HepG2 (cell line): ENCODE results near the gene CNOT10. TPM values are rescaled to one million over a fixed set of nuclear protein-coding genes. Genes with fewer than 3 reads are reported as not detected.
"Not testable (repeated sequence)": the region's sequence is repeated elsewhere in the genome, so short reads cannot be mapped to it uniquely, and the experiment has no call there.

Experiments
- ATAC-seq: fragments of 200-7000 bp; cut with Tn5 transposase; 3 replicates; pipeline ENCODE4 v1.9.1; 2020; ENCODE audit warnings: mild to moderate bottlenecking, moderate library complexity
- BruUV-seq: library from RNA; stranded (reverse); fragments of 400-500 nt; replicated peaks from 2 replicates; lab custom pipeline; 2021; lab: Mats Ljungman, UMichigan
- CTCF ChIA-PET: fragments of 300-600 bp; formaldehyde crosslinking; extraction: SDS; loops from one replicate; lab custom pipeline; 2021; ENCODE audit warnings: low total read pairs, inconsistent platforms, low intra/inter-chr PET ratio; lab: Yijun Ruan, JAX
- POLR2A ChIA-PET: fragments of 350-600 bp; sonication (Branson Sonifier 250); formaldehyde crosslinking; loops from one replicate; lab custom pipeline; 2020; ENCODE audit warnings: antibody characterized with exemption, inconsistent platforms; lab: Yijun Ruan, JAX
- DNase-seq: peaks from one replicate; pipeline ENCODE4 v3.0.0-alpha.2; 2015; ENCODE audit warnings: low spot score
- FAIRE-seq: peaks from 3 replicates; lab custom pipeline; 2011; peaks lifted over from hg19 to GRCh38; lab: Jason Lieb, UNC
- H2AFZ ChIP-seq: one replicate; pipeline ENCODE4 v1.6.1; 2011; ENCODE audit warnings: low read length, inconsistent platforms
- H3K27ac ChIP-seq: fragments of 300-600 bp; 3 replicates; pipeline ENCODE4 v1.8.0; 2011; ENCODE audit warnings: mixed run types, mild to moderate bottlenecking, mixed read lengths, low read length, inconsistent platforms; ENCODE audit not compliant: insufficient read depth; ENCODE audit errors: extremely low read length
- H3K27me3 ChIP-seq, 2 experiments: fragments of 200-600 bp in 1 of 2; 2 replicates in 1 of 2; 3 replicates in 1 of 2; pipeline versions ENCODE4 v1.6.0 to v1.8.0; 2011; ENCODE audit warnings: low read length in 2 of 2, mild to moderate bottlenecking in 2 of 2, moderate library complexity in 2 of 2, inconsistent platforms in 1 of 2; ENCODE audit not compliant: insufficient read depth in 2 of 2, control insufficient read depth in 1 of 2
- H3K36me3 ChIP-seq, 2 experiments: fragments of 200-600 bp in 1 of 2; replicated peaks in 1 of 2; 2 replicates in 1 of 2; 3 replicates in 1 of 2; pipeline versions ENCODE4 v1.5.1 to v1.8.0; 2011; ENCODE audit warnings: low read length in 2 of 2, inconsistent platforms in 1 of 2; ENCODE audit not compliant: insufficient read depth in 2 of 2, control insufficient read depth in 1 of 2
- H3K4me1 ChIP-seq: 2 replicates; pipeline ENCODE4 v1.5.1; 2012; ENCODE audit warnings: low read length, inconsistent platforms; ENCODE audit not compliant: insufficient read depth
- H3K4me2 ChIP-seq: 2 replicates; pipeline ENCODE4 v1.6.0; 2011; ENCODE audit warnings: low read depth, low read length, inconsistent platforms
- H3K4me3 ChIP-seq, 3 experiments: fragments of 200-600 bp in 1 of 3; sonication (generic), shearing (Covaris generic) in 1 of 3; replicated peaks in 1 of 3; 2 replicates each; pipeline ENCODE4 v1.5.1; 2011 to 2016; ENCODE audit warnings: low read length in 3 of 3, inconsistent platforms in 2 of 3, low read depth in 2 of 3, mild to moderate bottlenecking in 2 of 3, control low read depth in 1 of 3, mixed read lengths in 1 of 3; ENCODE audit not compliant: insufficient read depth in 1 of 3
- H3K79me2 ChIP-seq: one replicate; pipeline ENCODE4 v1.6.1; 2011; ENCODE audit warnings: low read length, inconsistent platforms; ENCODE audit not compliant: insufficient read depth
- H3K9ac ChIP-seq: 2 replicates; pipeline ENCODE4 v1.6.0; 2011; ENCODE audit warnings: mild to moderate bottlenecking, low read depth, low read length, inconsistent platforms; ENCODE audit not compliant: insufficient read depth
- H3K9me3 ChIP-seq: 2 replicates; pipeline ENCODE4 v1.5.1; 2012; ENCODE audit warnings: mild to moderate bottlenecking, low read length
- H4K20me1 ChIP-seq: 2 replicates; pipeline ENCODE4 v1.6.0; 2011; ENCODE audit warnings: inconsistent platforms, mild to moderate bottlenecking, low read length, moderate library complexity; ENCODE audit not compliant: insufficient read depth
- CBX2 ChIP-seq, 2 experiments: fragments of 200-600 bp in 1 of 2; sonication (generic); formaldehyde crosslinking in 1 of 2; IDR thresholded peaks; 2 replicates each; pipeline versions ENCODE4 v1.7.0 to v1.8.1; 2018 to 2022; ENCODE audit warnings: low read depth in 2 of 2, low read length in 1 of 2, mild to moderate bottlenecking in 1 of 2, missing genetic modification reagents in 1 of 2
- CHD2 ChIP-seq: IDR thresholded peaks from 2 replicates; pipeline ENCODE4 v1.6.1; 2011; ENCODE audit warnings: low read depth, low read length, improper control_type of control experiment
- HNF4G ChIP-seq, 2 experiments: sonication (generic) in 1 of 2; formaldehyde crosslinking in 1 of 2; IDR thresholded peaks; 2 replicates each; pipeline versions ENCODE4 v1.4.0 to v1.6.1; 2011 to 2020; ENCODE audit warnings: borderline replicate concordance in 2 of 2, low read depth in 2 of 2, mild to moderate bottlenecking in 2 of 2, low read length in 1 of 2, missing genetic modification reagents in 1 of 2, moderate library complexity in 1 of 2
- HOXA3 ChIP-seq: sonication (generic); formaldehyde crosslinking; IDR thresholded peaks from 2 replicates; pipeline ENCODE4 v1.5.0; 2020; ENCODE audit warnings: missing genetic modification reagents
- NFKB2 ChIP-seq: sonication (generic); formaldehyde crosslinking; IDR thresholded peaks from 2 replicates; pipeline ENCODE4 v1.4.0; 2020; ENCODE audit warnings: missing genetic modification reagents, borderline replicate concordance
- NFYC ChIP-seq: IDR thresholded peaks from 2 replicates; pipeline ENCODE4 v1.6.1; 2016; ENCODE audit warnings: missing genetic modification reagents, missing compliant biosample characterization
- RAD21 ChIP-seq: fragments of 450-650 bp; formaldehyde crosslinking; IDR thresholded peaks from 2 replicates; pipeline ENCODE4 v1.5.0; 2020; ENCODE audit warnings: mild to moderate bottlenecking
- TEAD2 ChIP-seq: sonication (generic); formaldehyde crosslinking; IDR thresholded peaks from 2 replicates; pipeline ENCODE4 v1.9.0; 2021; ENCODE audit warnings: missing genetic modification reagents
- ZFX ChIP-seq: sonication (generic); formaldehyde crosslinking; IDR thresholded peaks from 2 replicates; pipeline ENCODE4 v1.4.0; 2020; ENCODE audit warnings: mild to moderate bottlenecking, low read depth, missing genetic modification reagents, moderate library complexity
- ZKSCAN1 ChIP-seq: fragments of 150-350 bp; IDR thresholded peaks from 2 replicates; pipeline ENCODE4 v1.6.1; 2014; ENCODE audit warnings: low read length
- ZNF143 ChIP-seq: sonication (generic); formaldehyde crosslinking; IDR thresholded peaks from 2 replicates; pipeline ENCODE4 v1.4.0; 2020; ENCODE audit warnings: missing genetic modification reagents
- ZNF207 ChIP-seq: fragments of 450-650 bp; IDR thresholded peaks from 2 replicates; pipeline ENCODE4 v1.6.1; 2016; ENCODE audit warnings: antibody characterized with exemption, borderline replicate concordance
- ZNF224 ChIP-seq: sonication (generic); formaldehyde crosslinking; IDR thresholded peaks from 2 replicates; pipeline ENCODE4 v1.5.0; 2020; ENCODE audit warnings: mild to moderate bottlenecking, missing genetic modification reagents
- ZNF33B ChIP-seq: sonication (generic); formaldehyde crosslinking; IDR thresholded peaks from 2 replicates; pipeline ENCODE4 v1.5.1; 2020; ENCODE audit warnings: mild to moderate bottlenecking, missing genetic modification reagents
- ZNF556 ChIP-seq: sonication (generic); formaldehyde crosslinking; IDR thresholded peaks from 2 replicates; pipeline ENCODE4 v1.4.0; 2020; ENCODE audit warnings: mild to moderate bottlenecking, missing genetic modification reagents, borderline replicate concordance
- ZNF614 ChIP-seq: IDR thresholded peaks from 2 replicates; pipeline ENCODE4 v1.6.1; 2018; ENCODE audit warnings: missing biosample characterization, missing genetic modification reagents, inconsistent platforms, borderline replicate concordance
- ZNF878 ChIP-seq: sonication (generic); formaldehyde crosslinking; IDR thresholded peaks from 2 replicates; pipeline ENCODE4 v1.8.1; 2023; ENCODE audit warnings: mild to moderate bottlenecking, missing genetic modification reagents, moderate library complexity
- WGBS: methylation state at CpG from one replicate; pipeline ENCODE4 v1.1.6; 2017; ENCODE audit warnings: low lambda C conversion rate; 5-methylcytosine and 5-hydroxymethylcytosine counted together
- in situ Hi-C: cut with HindIII; loops from 2 replicates; pipeline ENCODE4 v1.10.0; 2017; ENCODE audit warnings: low pct_unique_long_range_greater_than_20kb; ENCODE audit not compliant: extremely low pct_ligation_motif_present
- intact Hi-C: fragments of 100-400 bp; cut with micrococcal nuclease; formaldehyde crosslinking; loops from one replicate; pipeline ENCODE4 v1.10.0; 2022; ENCODE audit not compliant: unreplicated experiment
- polyA plus RNA-seq, 8 experiments: library from polyadenylated mRNA; depleted of rRNA in 3 of 8; stranded (reverse) in 7 of 8; unstranded in 1 of 8; fragments of >200 nt; fragmentation: Illumina TruSeq in 4 of 8; extraction: Trizol in 4 of 8; gene quantifications; 2 replicates each; pipeline versions ENCODE4 v1.2.1 to v1.2.3, GENCODE V29; 2011 to 2016; ENCODE audit warnings: low read depth in 4 of 8, missing spikeins in 1 of 8, mixed read lengths in 1 of 8; ENCODE audit not compliant: insufficient read depth in 1 of 8
- total RNA-seq, 5 experiments: library from RNA; depleted of rRNA; stranded (reverse); fragments of >200 nt; fragmentation: Illumina TruSeq; extraction: Trizol; gene quantifications; 2 replicates each; pipeline ENCODE4 v1.2.3, GENCODE V29; 2016; ENCODE audit warnings: low read depth in 1 of 5
- TF ChIP-seq, protein P1 (sequence below): sonication (generic); formaldehyde crosslinking; IDR thresholded peaks from 2 replicates; pipeline ENCODE4 v1.4.0; 2020; ENCODE audit warnings: missing genetic modification reagents

Gene CNOT10
- total and polyA plus RNA-seq, 2 of the 13 experiments (the other 11 are each of a cell fraction or from before 2014, with no cell fraction given): 21.2 to 34.1 TPM

DNA sequence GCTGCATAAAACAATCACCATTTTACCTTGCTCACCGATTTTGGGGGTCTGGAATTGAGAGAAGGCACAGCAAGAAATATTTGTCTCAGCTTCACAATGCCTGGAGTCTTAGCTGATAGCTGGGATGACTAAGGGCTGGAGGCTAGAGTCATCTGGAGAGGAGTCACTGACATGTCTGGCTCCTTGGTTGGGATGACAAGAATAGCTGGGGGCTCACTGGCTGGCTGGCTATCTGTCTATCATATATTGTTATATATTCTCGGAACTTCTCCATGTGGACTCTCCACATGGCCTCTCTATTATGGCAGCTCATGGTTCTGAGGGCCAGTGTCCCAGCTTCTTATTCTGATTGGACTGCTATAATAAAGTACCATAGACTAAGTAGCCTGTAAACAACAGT lies 112.8 kb downstream of the CNOT10 start:
- Histone ChIP-seq H3K79me2 (peaks cover 8% of the 10 kb centered on the region), H3K4me2 (no peak overlapping the region), H3K4me1 (peaks cover 49% of the 10 kb centered on the region), H3K27ac (no peak overlapping the region), H3K27me3 (no peaks in the 10 kb centered on the region)
- no peak for ATAC-seq
- FAIRE-seq: no peak
- TF ChIP-seq ZNF207 (no peak), RAD21 (CRISPR knock-in tag) (no peak), ZKSCAN1 (no peak), CHD2 (no peak), NFKB2 (no peak), ZNF33B (no peak), HNF4G (IDR thresholded peaks at IDR 0.05; ENCODE audit: borderline replicate concordance, low read depth, low read length) (no peak), HNF4G (CRISPR knock-in tag; IDR thresholded peaks at IDR 0.05; ENCODE audit: borderline replicate concordance, low read depth) (no peak), ZNF224 (CRISPR knock-in tag) (no peak), ZNF878 (CRISPR knock-in tag) (no peak), ZNF556 (CRISPR knock-in tag) (no peak), CBX2 (IDR thresholded peaks at IDR 0.05; ENCODE audit: low read depth, low read length) (no peak), CBX2 (CRISPR knock-in tag; IDR thresholded peaks at IDR 0.05; ENCODE audit: low read depth) (no peak), ZFX (CRISPR knock-in tag) (no peak), ZNF614 (CRISPR knock-in tag) (no peak), HOXA3 (no peak), NFYC (CRISPR knock-in tag) (no peak), ZNF143 (CRISPR knock-in tag) (no peak), TEAD2 (CRISPR knock-in tag) (no peak)
- TF ChIP-seq, protein P1, sequence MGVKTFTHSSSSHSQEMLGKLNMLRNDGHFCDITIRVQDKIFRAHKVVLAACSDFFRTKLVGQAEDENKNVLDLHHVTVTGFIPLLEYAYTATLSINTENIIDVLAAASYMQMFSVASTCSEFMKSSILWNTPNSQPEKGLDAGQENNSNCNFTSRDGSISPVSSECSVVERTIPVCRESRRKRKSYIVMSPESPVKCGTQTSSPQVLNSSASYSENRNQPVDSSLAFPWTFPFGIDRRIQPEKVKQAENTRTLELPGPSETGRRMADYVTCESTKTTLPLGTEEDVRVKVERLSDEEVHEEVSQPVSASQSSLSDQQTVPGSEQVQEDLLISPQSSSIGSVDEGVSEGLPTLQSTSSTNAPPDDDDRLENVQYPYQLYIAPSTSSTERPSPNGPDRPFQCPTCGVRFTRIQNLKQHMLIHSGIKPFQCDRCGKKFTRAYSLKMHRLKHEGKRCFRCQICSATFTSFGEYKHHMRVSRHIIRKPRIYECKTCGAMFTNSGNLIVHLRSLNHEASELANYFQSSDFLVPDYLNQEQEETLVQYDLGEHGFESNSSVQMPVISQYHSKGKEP (CRISPR knock-in tag): no peak
- TF ChIP-seq, all 625 proteins: peak for 0
- H2AFZ ChIP-seq: no peak overlapping the region
- WGBS: 88% methylated on average over 2 of the region's 2 CpGs
- no peaks in the 10 kb centered on the region for H4K20me1 ChIP-seq
- intact Hi-C loops: no loop called here
- no peak overlapping the region for H3K4me3 ChIP-seq
- no peaks in the 10 kb centered on the region for H3K9me3 ChIP-seq
- BruUV-seq: no TSS peak
- in situ Hi-C loops: no loop called here
- H3K36me3 ChIP-seq: no peaks in the 10 kb centered on the region
- CTCF ChIA-PET: no interaction called here
- no peak for DNase-seq
- POLR2A ChIA-PET: interaction anchor here (1.5 kb wide), 1 partner anchor 16 kb away, joined by 5 read pairs; no protein-coding TSS in a partner anchor
- H3K9ac ChIP-seq: no peak overlapping the region

GRCh38 chr3:32801440-32801839 lies 116.5 kb downstream of the CNOT10 start:
- H3K9me3 ChIP-seq, H3K79me2 ChIP-seq, H3K36me3 ChIP-seq, H3K4me3 ChIP-seq, H3K27me3 ChIP-seq, FAIRE-seq, H3K9ac ChIP-seq, H4K20me1 ChIP-seq, H3K27ac ChIP-seq, DNase-seq, BruUV-seq, H2AFZ ChIP-seq, CTCF ChIA-PET, ATAC-seq, in situ Hi-C loops, H3K4me2 ChIP-seq, intact Hi-C loops: not testable (repeated sequence)
- POLR2A ChIA-PET: interaction anchor here (2.7 kb wide), 1 partner anchor 12 kb away, joined by 12 read pairs; no protein-coding TSS in a partner anchor
- 100% methylated on average over 5 of the region's 5 CpGs for WGBS
- peaks cover 14% of the 10 kb centered on the region for H3K4me1 ChIP-seq
